Stimulated activated CD4-positive, alpha-beta T cell treated with anti-CD3 and anti-CD28 coated beads, Interleukin-4, amount 100 ng/mL, for 48 hours (primary cell): ENCODE measurements around the gene EFCAB6.

Source experiments
- DNase-seq, 2 donors: peaks; one replicate each; pipeline ENCODE4 v3.0.0-alpha.2; 2020; ENCODE audit warnings: low read depth in 2 of 2

Gene EFCAB6

GRCh38 chr22:43812149-43812842 lies at the start of gene EFCAB6:
Gene EFCAB6, minus strand, starts transcription at chr22:43812305. Its CDS starts 29,987 bp downstream, at chr22:43782318.
- DNase-seq: peak; percentile 84 to 89

GRCh38 chr22:43861529-43861928 lies 49.4 kb upstream of the EFCAB6 start:
- no peak for DNase-seq

GRCh38 chr22:43860831-43861230 lies 48.7 kb upstream of the EFCAB6 start:
- DNase-seq: no peak

GRCh38 chr22:43860126-43860525 lies 48.0 kb upstream of the EFCAB6 start:
- no peak for DNase-seq

GRCh38 chr22:43859621-43860020 lies 47.5 kb upstream of the EFCAB6 start:
- no peak for DNase-seq

- no peak for DNase-seq
Measured at GRCh38 chr22:43859176-43859575, 47.1 kb upstream of the EFCAB6 start.

GRCh38 chr22:43858156-43858895 lies 46.2 kb upstream of the EFCAB6 start:
- no peak for DNase-seq

- DNase-seq: no peak
Measured at GRCh38 chr22:43857367-43857766, 45.3 kb upstream of the EFCAB6 start.

GRCh38 chr22:43855431-43855830 lies 43.3 kb upstream of the EFCAB6 start:
- no peak for DNase-seq

GRCh38 chr22:43854786-43855271 lies 42.7 kb upstream of the EFCAB6 start:
- no peak for DNase-seq

- DNase-seq: no peak
Measured at GRCh38 chr22:43854121-43854785, 42.1 kb upstream of the EFCAB6 start.

GRCh38 chr22:43853328-43853931 lies 41.3 kb upstream of the EFCAB6 start:
- DNase-seq: no peak

GRCh38 chr22:43852573-43853327 lies 40.6 kb upstream of the EFCAB6 start:
- DNase-seq: no peak

- DNase-seq: no peak
Measured at GRCh38 chr22:43851979-43852307, 39.8 kb upstream of the EFCAB6 start.

GRCh38 chr22:43851058-43851978 lies 39.2 kb upstream of the EFCAB6 start:
- no peak for DNase-seq

GRCh38 chr22:43850529-43850928 lies 38.4 kb upstream of the EFCAB6 start:
- DNase-seq: no peak

- DNase-seq: no peak
Measured at GRCh38 chr22:43849731-43850130, 37.6 kb upstream of the EFCAB6 start.

GRCh38 chr22:43848366-43849171 lies 36.5 kb upstream of the EFCAB6 start:
- no peak for DNase-seq
